SK-N-SH (cell line): ENCODE data around the gene CHD1L. TPM values are rescaled to one million over a fixed set of nuclear protein-coding genes. Genes with fewer than 3 reads are reported as not detected.

Experiments
- CTCF ChIA-PET: fragments of 300-600, 350-600 bp; formaldehyde crosslinking; extraction: SDS; loops from one replicate; lab custom pipeline; 2021; lab: Yijun Ruan, JAX
- POLR2A ChIA-PET: fragments of 350-600 bp; sonication (Branson Sonifier 250); formaldehyde crosslinking; extraction: SDS; loops from one replicate; lab custom pipeline; 2020; ENCODE audit warnings: antibody characterized with exemption, inconsistent platforms; lab: Yijun Ruan, JAX
- DNase-seq: peaks from one replicate; pipeline ENCODE4 v3.0.0; 2012
- H2AFZ ChIP-seq: fragments of 200-600 bp; sonication (generic); 2 replicates; pipeline ENCODE4 v1.8.1; 2016; ENCODE audit warnings: antibody characterized with exemption, mild to moderate bottlenecking, low read depth
- H3F3A ChIP-seq: fragments of 200-600 bp; sonication (generic); replicated peaks from 2 replicates; pipeline ENCODE3; 2016; ENCODE audit warnings: antibody characterized with exemption, mild to moderate bottlenecking; ENCODE audit not compliant: insufficient read depth
- H3K27ac ChIP-seq, 2 experiments: fragments of 200-500 bp in 1 of 2; fragments of 200-600 bp in 1 of 2; sonication (Bioruptor generic) in 1 of 2; sonication (generic), shearing (Covaris generic) in 1 of 2; 2 replicates each; pipeline versions ENCODE4 v1.5.1 to v1.6.1; 2014 to 2016; ENCODE audit warnings: low read depth in 2 of 2, inconsistent platforms in 1 of 2, low read length in 1 of 2, mild to moderate bottlenecking in 1 of 2, mixed read lengths in 1 of 2
- H3K27me3 ChIP-seq: fragments of 200-600 bp; sonication (generic), shearing (Covaris generic); 2 replicates; pipeline ENCODE4 v1.6.1; 2016; ENCODE audit warnings: mixed run types; ENCODE audit not compliant: insufficient read depth
- H3K36me3 ChIP-seq, 2 experiments: fragments of 200-500 bp in 1 of 2; fragments of 200-600 bp in 1 of 2; sonication (Bioruptor generic) in 1 of 2; sonication (generic) in 1 of 2; replicated peaks in 1 of 2; 2 replicates each; pipeline versions ENCODE3 to v1.5.1; 2014 to 2016; ENCODE audit warnings: low read length in 1 of 2, mild to moderate bottlenecking in 1 of 2; ENCODE audit not compliant: insufficient read depth in 2 of 2, control insufficient read depth in 1 of 2
- H3K4me1 ChIP-seq, 2 experiments: fragments of 200-500 bp in 1 of 2; fragments of 200-600 bp in 1 of 2; sonication (Bioruptor generic) in 1 of 2; sonication (generic), shearing (Covaris generic) in 1 of 2; 2 replicates each; pipeline versions ENCODE4 v1.5.1 to v1.6.1; 2014 to 2016; ENCODE audit warnings: low read depth in 1 of 2, low read length in 1 of 2, mixed run types in 1 of 2; ENCODE audit not compliant: insufficient read depth in 2 of 2, control insufficient read depth in 1 of 2
- H3K4me2 ChIP-seq: fragments of 200-600 bp; sonication (generic), shearing (Covaris generic); 2 replicates; pipeline ENCODE4 v1.6.1; 2017; ENCODE audit warnings: mixed run types
- H3K4me3 ChIP-seq, 2 experiments: fragments of 200-500 bp in 1 of 2; fragments of 200-600 bp in 1 of 2; sonication (Bioruptor generic) in 1 of 2; sonication (generic), shearing (Covaris generic) in 1 of 2; 2 replicates each; pipeline versions ENCODE4 v1.5.1 to v1.8.1; 2014 to 2016; ENCODE audit warnings: low read depth in 2 of 2, inconsistent platforms in 1 of 2, low read length in 1 of 2, mild to moderate bottlenecking in 1 of 2, mixed read lengths in 1 of 2, moderate library complexity in 1 of 2
- H3K79me2 ChIP-seq: fragments of 200-600 bp; sonication (generic); 2 replicates; pipeline ENCODE4 v1.8.1; 2017; ENCODE audit warnings: mild to moderate bottlenecking; ENCODE audit not compliant: insufficient read depth
- H3K9ac ChIP-seq: fragments of 200-600 bp; sonication (generic); 2 replicates; pipeline ENCODE4 v1.6.1; 2017; ENCODE audit warnings: mixed run types
- H3K9me2 ChIP-seq: fragments of 200-600 bp; sonication (generic); 2 replicates; pipeline ENCODE4 v1.6.1; 2017; ENCODE audit warnings: mixed run types
- H3K9me3 ChIP-seq: fragments of 200-600 bp; sonication (generic); 2 replicates; pipeline ENCODE4 v1.6.1; 2017; ENCODE audit warnings: mixed run types, mild to moderate bottlenecking, moderate library complexity
- H4K20me1 ChIP-seq: fragments of 200-600 bp; sonication (generic); 2 replicates; pipeline ENCODE4 v1.6.1; 2017; ENCODE audit warnings: mild to moderate bottlenecking, mixed run types; ENCODE audit not compliant: insufficient read depth
- EZH2phosphoT487 ChIP-seq: fragments of 200-600 bp; sonication (generic); IDR thresholded peaks from 2 replicates; pipeline ENCODE4 v1.6.1; 2017; ENCODE audit warnings: low read depth, mixed run types, mild to moderate bottlenecking, antibody characterized with exemption, moderate library complexity, borderline replicate concordance
- FOSL2 ChIP-seq: IDR thresholded peaks from 2 replicates; pipeline ENCODE4 v1.4.0; 2012; ENCODE audit warnings: low read depth, mild to moderate bottlenecking, moderate library complexity, borderline replicate concordance
- FOXM1 ChIP-seq: IDR thresholded peaks from 2 replicates; pipeline ENCODE4 v1.4.0; 2012; ENCODE audit warnings: low read depth, mild to moderate bottlenecking
- JUND ChIP-seq: IDR thresholded peaks from 2 replicates; pipeline ENCODE4 v1.4.0; 2012
- MXI1 ChIP-seq: IDR thresholded peaks from 2 replicates; pipeline ENCODE4 v1.6.1; 2012; ENCODE audit warnings: mild to moderate bottlenecking, low read depth, low read length, improper control_type of control experiment
- NFIC ChIP-seq: IDR thresholded peaks from 2 replicates; pipeline ENCODE4 v1.4.0; 2012; ENCODE audit warnings: borderline replicate concordance
- RFX5 ChIP-seq: IDR thresholded peaks from 2 replicates; pipeline ENCODE4 v1.6.1; 2012; ENCODE audit warnings: mild to moderate bottlenecking, improper control_type of control experiment, low read length
- RXRA ChIP-seq: IDR thresholded peaks from 2 replicates; pipeline ENCODE4 v1.4.0; 2012; ENCODE audit warnings: low read depth, mild to moderate bottlenecking, borderline replicate concordance
- SMC3 ChIP-seq: IDR thresholded peaks from 2 replicates; pipeline ENCODE4 v1.6.1; 2012; ENCODE audit warnings: low read depth, low read length, improper control_type of control experiment
- TAF1 ChIP-seq: IDR thresholded peaks from 2 replicates; pipeline ENCODE4 v1.6.1; 2012; ENCODE audit warnings: low read depth, mild to moderate bottlenecking, low read length, moderate library complexity, borderline replicate concordance
- TEAD4 ChIP-seq: IDR thresholded peaks from 2 replicates; pipeline ENCODE4 v1.4.0; 2012; ENCODE audit warnings: mild to moderate bottlenecking, borderline replicate concordance; ENCODE audit not compliant: insufficient read depth
- YY1 ChIP-seq: IDR thresholded peaks from 2 replicates; pipeline ENCODE4 v1.4.0; 2012; ENCODE audit warnings: low read depth, mild to moderate bottlenecking
- WGBS: methylation state at CpG from one replicate; pipeline ENCODE4 v1.1.6; 2017; ENCODE audit warnings: low lambda C conversion rate; 5-methylcytosine and 5-hydroxymethylcytosine counted together
- polyA plus RNA-seq, 3 experiments: library from polyadenylated mRNA; depleted of rRNA; stranded (reverse); fragments of >200 nt; gene quantifications; 2 replicates each; pipeline ENCODE4 v1.2.3, GENCODE V29; 2012
- TF ChIP-seq, protein P1 (sequence below): IDR thresholded peaks from 2 replicates; pipeline ENCODE4 v1.6.1; 2012; ENCODE audit warnings: mild to moderate bottlenecking, low read depth, low read length, moderate library complexity
- TF ChIP-seq, protein P2 (sequence below): fragments of 150-350 bp; IDR thresholded peaks from 2 replicates; pipeline ENCODE4 v1.6.1; 2016; ENCODE audit warnings: mild to moderate bottlenecking, low read depth, low read length
- TF ChIP-seq, protein P3 (sequence below): fragments of 150-350 bp; IDR thresholded peaks from 2 replicates; pipeline ENCODE4 v1.6.1; 2017; ENCODE audit warnings: antibody characterized with exemption, low read length, low read depth, borderline replicate concordance
- TF ChIP-seq, protein P4 (sequence below): IDR thresholded peaks from 2 replicates; pipeline ENCODE4 v1.4.0; 2012; ENCODE audit warnings: low read depth

CHD1L gene
- polyA plus RNA-seq, 1 of the 3 experiments (the other 2 are of a cell fraction) = 24.7 TPM

DNA sequence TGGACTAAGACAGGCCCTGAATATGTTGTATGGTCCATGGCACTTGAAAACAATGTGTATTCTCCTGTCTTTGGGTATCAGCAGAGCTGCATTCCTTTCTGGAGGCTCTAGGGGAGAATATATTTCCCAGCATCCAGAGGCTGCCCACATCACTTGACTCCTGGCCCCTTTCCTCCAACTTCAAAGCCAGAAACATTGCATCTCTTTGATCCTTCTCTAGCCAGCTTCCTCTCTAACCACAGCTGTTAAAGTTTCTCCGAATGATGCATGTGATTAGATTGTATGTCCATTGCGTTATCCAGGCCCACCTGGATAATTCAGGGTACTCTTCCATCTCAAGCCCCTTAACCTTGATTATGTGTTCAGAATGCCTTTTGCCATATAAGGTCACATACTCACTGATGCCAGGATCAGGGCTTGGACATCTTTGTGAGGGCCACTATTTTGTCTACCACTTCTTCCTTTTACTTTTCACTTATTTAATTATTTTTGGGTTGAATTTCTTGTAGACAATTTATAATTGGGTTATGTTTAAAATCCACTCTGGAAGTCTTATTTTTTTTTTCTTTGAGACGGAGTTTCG lies 5.3 kb downstream of the CHD1L start:
- Histone ChIP-seq H3K9ac (no peak overlapping the region), H3K9me3 (no peaks in the 10 kb centered on the region), H3K4me2 (no peak overlapping the region), H3K4me1 (peaks cover 0 to 21% of the 10 kb centered on the region in 2 experiments; a peak in 2 of 4 replicates), H2AFZ (no peak overlapping the region), H3K36me3 (peaks cover 2 to 3% of the 10 kb centered on the region in 2 experiments), H3K27me3 (no peaks in the 10 kb centered on the region), H3K9me2 (no peaks in the 10 kb centered on the region), H4K20me1 (0 out of 2 replicates have a peak, but pooled peaks cover 28% of the 10 kb centered on the region), H3K27ac (no peak overlapping the region), H3K79me2 (peaks cover 95% of the 10 kb centered on the region), H3K4me3 (no peak overlapping the region), H3F3A (peaks cover 4% of the 10 kb centered on the region)
- no peak for DNase-seq
- no peak for TF ChIP-seq YY1
- TF ChIP-seq, protein P1, sequence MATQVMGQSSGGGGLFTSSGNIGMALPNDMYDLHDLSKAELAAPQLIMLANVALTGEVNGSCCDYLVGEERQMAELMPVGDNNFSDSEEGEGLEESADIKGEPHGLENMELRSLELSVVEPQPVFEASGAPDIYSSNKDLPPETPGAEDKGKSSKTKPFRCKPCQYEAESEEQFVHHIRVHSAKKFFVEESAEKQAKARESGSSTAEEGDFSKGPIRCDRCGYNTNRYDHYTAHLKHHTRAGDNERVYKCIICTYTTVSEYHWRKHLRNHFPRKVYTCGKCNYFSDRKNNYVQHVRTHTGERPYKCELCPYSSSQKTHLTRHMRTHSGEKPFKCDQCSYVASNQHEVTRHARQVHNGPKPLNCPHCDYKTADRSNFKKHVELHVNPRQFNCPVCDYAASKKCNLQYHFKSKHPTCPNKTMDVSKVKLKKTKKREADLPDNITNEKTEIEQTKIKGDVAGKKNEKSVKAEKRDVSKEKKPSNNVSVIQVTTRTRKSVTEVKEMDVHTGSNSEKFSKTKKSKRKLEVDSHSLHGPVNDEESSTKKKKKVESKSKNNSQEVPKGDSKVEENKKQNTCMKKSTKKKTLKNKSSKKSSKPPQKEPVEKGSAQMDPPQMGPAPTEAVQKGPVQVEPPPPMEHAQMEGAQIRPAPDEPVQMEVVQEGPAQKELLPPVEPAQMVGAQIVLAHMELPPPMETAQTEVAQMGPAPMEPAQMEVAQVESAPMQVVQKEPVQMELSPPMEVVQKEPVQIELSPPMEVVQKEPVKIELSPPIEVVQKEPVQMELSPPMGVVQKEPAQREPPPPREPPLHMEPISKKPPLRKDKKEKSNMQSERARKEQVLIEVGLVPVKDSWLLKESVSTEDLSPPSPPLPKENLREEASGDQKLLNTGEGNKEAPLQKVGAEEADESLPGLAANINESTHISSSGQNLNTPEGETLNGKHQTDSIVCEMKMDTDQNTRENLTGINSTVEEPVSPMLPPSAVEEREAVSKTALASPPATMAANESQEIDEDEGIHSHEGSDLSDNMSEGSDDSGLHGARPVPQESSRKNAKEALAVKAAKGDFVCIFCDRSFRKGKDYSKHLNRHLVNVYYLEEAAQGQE = no peak
- TF ChIP-seq SMC3 = no peak
- no peak for TF ChIP-seq FOXM1
- ChIA-PET CTCF (no interaction called here), POLR2A (no interaction called here)
- over 99% methylated on average over 4 of the region's 4 CpGs for WGBS

DNA sequence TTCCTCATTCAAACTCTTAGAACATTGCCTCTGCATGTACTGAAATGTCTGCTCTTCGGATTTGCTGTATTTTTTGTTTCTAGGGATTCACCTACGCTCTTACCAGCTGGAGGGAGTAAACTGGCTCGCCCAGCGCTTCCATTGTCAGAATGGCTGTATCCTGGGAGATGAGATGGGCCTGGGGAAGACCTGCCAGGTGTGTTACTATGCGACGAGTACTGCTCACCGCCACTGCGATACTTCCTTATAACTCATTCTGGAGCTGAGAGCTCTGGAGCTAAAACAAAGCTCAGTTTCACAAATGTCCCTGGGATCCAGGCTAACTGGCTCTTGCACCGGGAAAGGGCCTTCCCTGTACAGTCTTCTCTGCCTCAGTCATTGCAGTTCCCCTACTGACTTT lies 10.1 kb downstream of the CHD1L start:
- Histone ChIP-seq H3K4me2 (no peak overlapping the region), H4K20me1 (peaks cover 14% of the 10 kb centered on the region; the same call in 1 of the 2 replicates), H3K4me1 (peaks cover 0 to 9% of the 10 kb centered on the region in 2 experiments; a peak in 2 of 4 replicates), H3K9ac (no peak overlapping the region), H3K27me3 (no peaks in the 10 kb centered on the region), H3K27ac (peak overlapping the region in 1 of 2 experiments; percentile 11; a peak in 1 of 4 replicates), H3K79me2 (peaks cover 79% of the 10 kb centered on the region), H3K36me3 (peaks cover 29 to 30% of the 10 kb centered on the region in 2 experiments), H3K9me2 (no peaks in the 10 kb centered on the region), H2AFZ (no peak overlapping the region), H3K9me3 (no peaks in the 10 kb centered on the region), H3F3A (no peaks in the 10 kb centered on the region), H3K4me3 (no peak overlapping the region)
- POLR2A ChIA-PET = no interaction called here
- DNase-seq = no peak
- TF ChIP-seq, protein P2, sequence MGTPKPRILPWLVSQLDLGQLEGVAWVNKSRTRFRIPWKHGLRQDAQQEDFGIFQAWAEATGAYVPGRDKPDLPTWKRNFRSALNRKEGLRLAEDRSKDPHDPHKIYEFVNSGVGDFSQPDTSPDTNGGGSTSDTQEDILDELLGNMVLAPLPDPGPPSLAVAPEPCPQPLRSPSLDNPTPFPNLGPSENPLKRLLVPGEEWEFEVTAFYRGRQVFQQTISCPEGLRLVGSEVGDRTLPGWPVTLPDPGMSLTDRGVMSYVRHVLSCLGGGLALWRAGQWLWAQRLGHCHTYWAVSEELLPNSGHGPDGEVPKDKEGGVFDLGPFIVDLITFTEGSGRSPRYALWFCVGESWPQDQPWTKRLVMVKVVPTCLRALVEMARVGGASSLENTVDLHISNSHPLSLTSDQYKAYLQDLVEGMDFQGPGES = no peak
- TF ChIP-seq RXRA (no peak), JUND (no peak), RFX5 (no peak), TEAD4 (no peak), MXI1 (no peak), TAF1 (no peak), EZH2phosphoT487 (no peak), FOXM1 (no peak), NFIC (no peak), YY1 (no peak), FOSL2 (no peak), SMC3 (no peak)
- TF ChIP-seq, protein P1 = no peak
- TF ChIP-seq, protein P3, sequence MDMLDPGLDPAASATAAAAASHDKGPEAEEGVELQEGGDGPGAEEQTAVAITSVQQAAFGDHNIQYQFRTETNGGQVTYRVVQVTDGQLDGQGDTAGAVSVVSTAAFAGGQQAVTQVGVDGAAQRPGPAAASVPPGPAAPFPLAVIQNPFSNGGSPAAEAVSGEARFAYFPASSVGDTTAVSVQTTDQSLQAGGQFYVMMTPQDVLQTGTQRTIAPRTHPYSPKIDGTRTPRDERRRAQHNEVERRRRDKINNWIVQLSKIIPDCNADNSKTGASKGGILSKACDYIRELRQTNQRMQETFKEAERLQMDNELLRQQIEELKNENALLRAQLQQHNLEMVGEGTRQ = no peak
- TF ChIP-seq, protein P4, sequence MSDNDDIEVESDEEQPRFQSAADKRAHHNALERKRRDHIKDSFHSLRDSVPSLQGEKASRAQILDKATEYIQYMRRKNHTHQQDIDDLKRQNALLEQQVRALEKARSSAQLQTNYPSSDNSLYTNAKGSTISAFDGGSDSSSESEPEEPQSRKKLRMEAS = no peak
- CTCF ChIA-PET = interaction anchor here (1.6 to 2.4 kb wide), 3 partner anchors 9 to 21 kb away, joined by 6 to 15 read pairs (median 10); partner anchors contain the start of gene CHD1L
- WGBS = 96% methylated on average over 9 of the region's 9 CpGs
